ENCODE data around the gene TIMM50. TPM values are rescaled to one million over a fixed set of nuclear protein-coding genes. Genes with fewer than 3 reads are reported as not detected.

The TIMM50 gene
- total RNA-seq, 2 donors from 2014 or later, result 60.0 to 80.9 TPM

DNA sequence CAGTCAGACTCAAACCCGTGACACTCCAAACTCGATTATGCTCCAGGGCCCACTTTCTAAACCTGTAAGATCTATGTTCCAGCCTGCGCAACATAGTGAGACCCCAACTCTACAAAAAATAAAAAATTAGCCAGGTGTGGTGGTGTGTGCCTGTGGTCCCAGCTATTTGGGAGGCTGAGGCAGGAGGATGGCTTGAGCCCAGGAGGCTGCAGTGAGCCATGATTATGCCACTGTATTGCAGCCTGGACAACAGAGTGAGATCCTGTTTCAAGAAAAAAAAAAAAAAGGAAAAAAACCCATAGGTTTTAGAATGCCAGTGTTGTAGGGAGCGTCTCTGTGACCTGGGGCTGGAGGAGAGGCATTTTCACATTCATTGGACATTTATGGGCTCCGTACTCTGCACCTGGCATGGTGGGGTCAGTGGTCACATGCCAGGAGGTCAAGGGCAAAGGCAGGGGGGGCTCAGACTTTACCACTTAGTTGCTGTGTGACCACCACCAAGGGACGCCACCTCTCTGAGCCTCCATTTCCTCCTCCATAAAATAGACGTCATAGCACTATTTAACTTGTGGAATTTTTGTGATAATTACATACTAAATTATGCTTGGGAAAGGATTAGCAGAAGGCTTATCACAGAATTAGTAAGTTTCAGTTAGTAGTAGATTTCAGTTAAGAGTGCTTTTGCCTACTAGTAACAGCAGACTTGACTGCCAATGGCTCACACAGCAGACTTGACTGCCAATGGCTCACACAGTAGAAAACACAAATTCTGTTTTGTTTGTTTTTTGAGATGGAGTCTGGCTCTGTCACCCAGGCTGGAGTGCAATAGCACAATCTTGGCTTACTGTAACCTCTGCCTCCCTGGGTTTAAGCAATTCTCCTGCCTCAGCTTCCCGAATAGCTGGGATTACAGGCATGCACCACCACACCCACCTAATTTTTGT is 40.2 kb downstream of the TIMM50 start:
- Histone ChIP-seq H3K27ac (no peak overlapping the region), H3K4me1 (peaks cover 0 to 2% of the 10 kb centered on the region in 2 donors), H3K36me3 (no peaks in the 10 kb centered on the region), H3K9me3 (no peaks in the 10 kb centered on the region), H3K27me3 (peaks cover 0 to 5% of the 10 kb centered on the region in 2 donors), H3K4me3 (no peak overlapping the region)
- TF ChIP-seq, protein P1, sequence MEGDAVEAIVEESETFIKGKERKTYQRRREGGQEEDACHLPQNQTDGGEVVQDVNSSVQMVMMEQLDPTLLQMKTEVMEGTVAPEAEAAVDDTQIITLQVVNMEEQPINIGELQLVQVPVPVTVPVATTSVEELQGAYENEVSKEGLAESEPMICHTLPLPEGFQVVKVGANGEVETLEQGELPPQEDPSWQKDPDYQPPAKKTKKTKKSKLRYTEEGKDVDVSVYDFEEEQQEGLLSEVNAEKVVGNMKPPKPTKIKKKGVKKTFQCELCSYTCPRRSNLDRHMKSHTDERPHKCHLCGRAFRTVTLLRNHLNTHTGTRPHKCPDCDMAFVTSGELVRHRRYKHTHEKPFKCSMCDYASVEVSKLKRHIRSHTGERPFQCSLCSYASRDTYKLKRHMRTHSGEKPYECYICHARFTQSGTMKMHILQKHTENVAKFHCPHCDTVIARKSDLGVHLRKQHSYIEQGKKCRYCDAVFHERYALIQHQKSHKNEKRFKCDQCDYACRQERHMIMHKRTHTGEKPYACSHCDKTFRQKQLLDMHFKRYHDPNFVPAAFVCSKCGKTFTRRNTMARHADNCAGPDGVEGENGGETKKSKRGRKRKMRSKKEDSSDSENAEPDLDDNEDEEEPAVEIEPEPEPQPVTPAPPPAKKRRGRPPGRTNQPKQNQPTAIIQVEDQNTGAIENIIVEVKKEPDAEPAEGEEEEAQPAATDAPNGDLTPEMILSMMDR (IDR thresholded peaks at IDR 0.05), result no peak
- DNase-seq (ENCODE audit: low spot score), result no peak

DNA sequence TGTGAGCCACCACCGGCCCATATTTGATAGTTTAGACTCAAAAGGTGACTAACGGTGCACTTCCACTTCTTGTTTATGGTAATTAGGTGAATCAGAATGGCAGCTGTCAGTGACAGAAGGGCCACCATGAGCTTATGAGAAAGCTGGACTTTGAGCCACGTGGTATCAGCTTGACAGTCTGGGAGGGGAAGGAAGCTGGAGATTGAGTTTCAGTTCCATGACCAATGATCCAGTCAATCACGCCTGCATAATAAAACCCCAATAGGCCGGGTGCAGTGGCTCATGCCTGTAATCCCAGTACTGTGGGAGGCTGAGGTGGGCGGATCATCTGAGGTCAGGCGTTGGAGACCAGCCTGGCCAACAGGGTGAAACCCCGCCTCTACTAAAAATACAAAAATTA is 43.9 kb downstream of the TIMM50 start:
- H3K9me3 ChIP-seq, result no peaks in the 10 kb centered on the region
- no peaks in the 10 kb centered on the region for H3K4me1 ChIP-seq
- DNase-seq (ENCODE audit: low spot score), result no peak
- H3K27ac ChIP-seq, result no peak overlapping the region
- H3K4me3 ChIP-seq, result no peak overlapping the region
- H3K27me3 ChIP-seq, result no peaks in the 10 kb centered on the region
- TF ChIP-seq, protein P1 (IDR thresholded peaks at IDR 0.05), result no peak
- H3K36me3 ChIP-seq, result no peaks in the 10 kb centered on the region

DNA sequence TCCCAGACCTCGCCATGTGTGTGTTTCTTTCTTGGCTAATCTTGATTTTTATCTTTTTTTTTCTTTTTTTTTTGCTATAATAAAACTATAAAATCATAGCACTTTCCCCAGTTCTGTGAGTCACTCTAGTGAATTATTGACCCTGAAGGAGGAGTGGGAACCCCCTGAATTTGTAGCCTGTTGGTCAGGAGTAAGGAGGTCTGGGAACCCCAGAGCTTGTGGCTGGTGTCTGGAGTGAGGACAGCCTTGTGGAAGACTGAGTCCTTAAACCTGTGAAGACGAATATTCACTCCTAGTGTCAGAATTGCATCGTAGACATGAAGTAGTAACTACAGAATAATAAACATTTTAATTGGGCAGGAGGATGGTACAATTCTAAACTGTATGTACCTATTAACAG is 44.6 kb downstream of the TIMM50 start:
- DNase-seq (ENCODE audit: low spot score), result no peak
- H3K27ac ChIP-seq, result no peak overlapping the region
- H3K4me3 ChIP-seq, result no peak overlapping the region
- no peaks in the 10 kb centered on the region for H3K4me1 ChIP-seq
- no peaks in the 10 kb centered on the region for H3K27me3 ChIP-seq
- H3K36me3 ChIP-seq, result no peaks in the 10 kb centered on the region
- H3K9me3 ChIP-seq, result no peaks in the 10 kb centered on the region
- TF ChIP-seq, protein P1 (IDR thresholded peaks at IDR 0.05), result no peak

DNA sequence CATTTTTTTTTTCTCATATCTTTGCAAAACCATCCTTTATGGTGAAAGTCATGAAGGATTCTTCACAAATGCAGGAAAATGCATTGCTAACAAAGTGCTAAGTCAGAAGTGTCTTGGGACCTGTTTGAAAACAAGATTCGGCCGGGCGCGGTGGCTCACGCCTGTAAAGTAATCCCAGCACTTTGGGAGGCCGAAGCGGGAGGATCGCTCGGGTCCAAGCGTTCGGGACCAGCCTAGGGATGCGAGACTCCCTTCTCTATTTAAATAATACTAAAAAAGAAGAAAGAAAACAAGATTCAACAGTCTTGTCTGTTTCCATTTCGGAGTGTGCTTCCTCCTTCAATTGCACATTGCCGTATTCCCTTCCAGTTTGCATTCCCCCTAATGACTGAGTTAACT is 51.2 kb downstream of the TIMM50 start:
- H3K4me3 ChIP-seq, result peak overlapping the region; percentile 86 to 96
- peaks cover 0 to 11% of the 10 kb centered on the region in 2 donors for H3K4me1 ChIP-seq
- H3K36me3 ChIP-seq, result no peaks in the 10 kb centered on the region
- DNase-seq (ENCODE audit: low spot score), result no peak
- peak overlapping the region; percentile 89 to 91 for H3K27ac ChIP-seq
- TF ChIP-seq, protein P1 (IDR thresholded peaks at IDR 0.05), result no peak
- no peaks in the 10 kb centered on the region for H3K27me3 ChIP-seq
- no peaks in the 10 kb centered on the region for H3K9me3 ChIP-seq

DNA sequence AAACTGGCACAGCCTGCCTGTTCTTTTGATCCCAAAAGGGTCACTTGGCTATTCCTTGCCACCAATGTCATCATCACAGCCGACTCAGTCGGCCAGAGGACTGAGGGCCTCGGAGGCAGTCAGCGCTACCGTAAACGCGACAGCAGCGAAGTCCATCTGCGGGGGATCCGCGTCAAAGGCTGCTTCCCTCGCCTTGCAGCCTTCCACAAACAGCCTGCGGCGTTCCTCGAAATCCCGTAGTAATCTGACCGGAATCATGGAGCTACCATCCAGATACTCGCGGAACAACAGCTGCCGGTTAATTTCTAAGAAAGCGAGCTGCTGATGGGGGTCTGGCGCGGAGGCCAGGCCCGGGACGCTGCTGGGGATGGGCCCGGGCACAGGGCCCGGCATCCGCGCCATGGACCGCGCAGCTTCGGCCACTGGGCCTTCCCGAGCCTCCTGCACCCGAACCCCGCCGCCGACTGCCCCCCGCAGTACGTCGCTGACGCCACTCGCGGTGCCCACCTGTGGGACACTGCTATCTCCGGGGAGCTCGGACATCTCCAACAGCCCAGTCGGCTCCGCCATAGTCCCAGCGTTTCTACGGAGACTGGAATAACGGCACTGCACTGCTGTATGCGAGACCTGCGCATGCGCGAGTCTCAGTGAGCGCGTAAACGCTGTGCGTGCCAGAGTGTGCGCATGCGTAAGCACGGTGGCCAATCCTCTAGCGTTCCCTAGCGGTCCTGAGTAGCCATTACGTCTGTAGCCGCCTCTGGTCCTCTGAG is 51.8 kb downstream of the TIMM50 start, which contains the start of gene EID2B:
EID2B (minus strand) TSS at position 620 of the 770 bp plus-strand sequence; CDS start at position 570, 50 bp downstream.
- peaks cover 0 to 11% of the 10 kb centered on the region in 2 donors for H3K4me1 ChIP-seq
- H3K4me3 ChIP-seq, result peak within 1 kb of the TSS; percentile 86 to 96
- H3K36me3 ChIP-seq, result no peaks in the 10 kb centered on the region
- TF ChIP-seq, protein P1 (IDR thresholded peaks at IDR 0.05), result peak; percentile 96 to 98
- no peaks in the 10 kb centered on the region for H3K27me3 ChIP-seq
- peak; percentile 96 for DNase-seq (ENCODE audit: low spot score)
- H3K27ac ChIP-seq, result peak within 1 kb of the TSS; percentile 89 to 91
- H3K9me3 ChIP-seq, result no peaks in the 10 kb centered on the region
